HEK293 (cell line): Measurements from ENCODE around the gene FAAP100.

Experiments used
- EGR2 ChIP-seq: fragments of 450-650 bp; formaldehyde crosslinking; IDR thresholded peaks from 2 replicates; pipeline ENCODE4 v1.5.1; 2016; ENCODE audit warnings: low read depth, missing biosample characterization, missing genetic modification characterization
- GLIS2 ChIP-seq: fragments of 450-650 bp; formaldehyde crosslinking; IDR thresholded peaks from 2 replicates; pipeline ENCODE4 v1.5.1; 2016; ENCODE audit warnings: missing biosample characterization, missing genetic modification characterization
- HIC1 ChIP-seq: fragments of 450-650 bp; formaldehyde crosslinking; IDR thresholded peaks from 2 replicates; pipeline ENCODE4 v1.5.1; 2016; ENCODE audit warnings: missing biosample characterization, missing genetic modification characterization
- HOXD13 ChIP-seq: sonication (generic); formaldehyde crosslinking; IDR thresholded peaks from 2 replicates; pipeline ENCODE4 v1.8.0; 2022; ENCODE audit warnings: missing genetic modification reagents, borderline replicate concordance
- KLF1 ChIP-seq: fragments of 450-650 bp; formaldehyde crosslinking; IDR thresholded peaks from 2 replicates; pipeline ENCODE4 v1.5.1; 2016; ENCODE audit warnings: missing biosample characterization, missing genetic modification characterization
- KLF7 ChIP-seq: fragments of 450-650 bp; formaldehyde crosslinking; IDR thresholded peaks from 2 replicates; pipeline ENCODE4 v1.5.1; 2016; ENCODE audit warnings: missing biosample characterization, missing genetic modification characterization, borderline replicate concordance
- PRDM6 ChIP-seq: fragments of 450-650 bp; formaldehyde crosslinking; IDR thresholded peaks from 2 replicates; pipeline ENCODE4 v1.5.1; 2017; ENCODE audit warnings: missing biosample characterization, missing genetic modification characterization
- REST ChIP-seq: fragments of 450-650 bp; formaldehyde crosslinking; IDR thresholded peaks from 2 replicates; pipeline ENCODE4 v1.5.1; 2016; ENCODE audit warnings: missing biosample characterization, missing genetic modification characterization
- TRIM28 ChIP-seq: IDR thresholded peaks from 2 replicates; pipeline ENCODE4 v1.6.1; 2011; ENCODE audit warnings: low read length, control low read depth, borderline replicate concordance
- YY2 ChIP-seq: fragments of 450-650 bp; formaldehyde crosslinking; IDR thresholded peaks from 2 replicates; pipeline ENCODE4 v1.5.1; 2016; ENCODE audit warnings: missing biosample characterization, missing genetic modification characterization
- ZBTB1 ChIP-seq: fragments of 450-650 bp; formaldehyde crosslinking; IDR thresholded peaks from 2 replicates; pipeline ENCODE4 v1.5.1; 2016; ENCODE audit warnings: missing biosample characterization, missing genetic modification characterization
- ZBTB17 ChIP-seq: fragments of 450-650 bp; formaldehyde crosslinking; IDR thresholded peaks from 2 replicates; pipeline ENCODE4 v1.5.1; 2016; ENCODE audit warnings: missing biosample characterization, missing genetic modification characterization
- ZBTB8A ChIP-seq: fragments of 450-650 bp; formaldehyde crosslinking; IDR thresholded peaks from 2 replicates; pipeline ENCODE4 v1.5.1; 2016; ENCODE audit warnings: missing biosample characterization, missing genetic modification characterization
- ZNF10 ChIP-seq: fragments of 450-650 bp; formaldehyde crosslinking; IDR thresholded peaks from 2 replicates; pipeline ENCODE4 v1.5.1; 2017; ENCODE audit warnings: missing biosample characterization, missing genetic modification characterization
- ZNF114 ChIP-seq: fragments of 450-650 bp; formaldehyde crosslinking; IDR thresholded peaks from 2 replicates; pipeline ENCODE4 v1.5.0; 2017; ENCODE audit warnings: missing biosample characterization, missing genetic modification characterization
- ZNF138 ChIP-seq: fragments of 450-650 bp; formaldehyde crosslinking; IDR thresholded peaks from 2 replicates; pipeline ENCODE4 v1.5.1; 2016; ENCODE audit warnings: missing biosample characterization, missing genetic modification characterization, borderline replicate concordance
- ZNF148 ChIP-seq: fragments of 450-650 bp; formaldehyde crosslinking; IDR thresholded peaks from 2 replicates; pipeline ENCODE4 v1.5.0; 2017; ENCODE audit warnings: missing biosample characterization, missing genetic modification characterization, borderline replicate concordance
- ZNF155 ChIP-seq: fragments of 450-650 bp; formaldehyde crosslinking; IDR thresholded peaks from 2 replicates; pipeline ENCODE4 v1.5.1; 2016; ENCODE audit warnings: missing biosample characterization, missing genetic modification characterization
- ZNF174 ChIP-seq: fragments of 450-650 bp; formaldehyde crosslinking; IDR thresholded peaks from 2 replicates; pipeline ENCODE4 v1.5.0; 2017; ENCODE audit warnings: missing biosample characterization, mild to moderate bottlenecking, missing genetic modification characterization
- ZNF19 ChIP-seq: fragments of 450-650 bp; formaldehyde crosslinking; IDR thresholded peaks from 2 replicates; pipeline ENCODE4; 2016; ENCODE audit warnings: missing biosample characterization, missing genetic modification characterization, low read depth
- ZNF266 ChIP-seq: fragments of 450-650 bp; formaldehyde crosslinking; IDR thresholded peaks from 2 replicates; pipeline ENCODE4 v1.5.1; 2016; ENCODE audit warnings: missing biosample characterization, missing genetic modification characterization, low read depth
- ZNF292 ChIP-seq: fragments of 450-650 bp; formaldehyde crosslinking; IDR thresholded peaks from 2 replicates; pipeline ENCODE4 v1.5.1; 2016; ENCODE audit warnings: low read depth, missing biosample characterization, missing genetic modification characterization, borderline replicate concordance
- ZNF302 ChIP-seq: fragments of 450-650 bp; formaldehyde crosslinking; IDR thresholded peaks from 2 replicates; pipeline ENCODE4 v1.5.1; 2016; ENCODE audit warnings: missing biosample characterization, missing genetic modification characterization, low read depth
- ZNF341 ChIP-seq: fragments of 450-650 bp; formaldehyde crosslinking; IDR thresholded peaks from 2 replicates; pipeline ENCODE4; 2016; ENCODE audit warnings: low read depth, missing biosample characterization, missing genetic modification characterization
- ZNF514 ChIP-seq: fragments of 450-650 bp; formaldehyde crosslinking; IDR thresholded peaks from 2 replicates; pipeline ENCODE4 v1.5.1; 2016; ENCODE audit warnings: missing biosample characterization, missing genetic modification characterization
- ZNF585B ChIP-seq: fragments of 450-650 bp; formaldehyde crosslinking; IDR thresholded peaks from 2 replicates; pipeline ENCODE4 v1.5.1; 2016; ENCODE audit warnings: missing biosample characterization, missing genetic modification characterization
- ZNF658 ChIP-seq: fragments of 450-650 bp; formaldehyde crosslinking; IDR thresholded peaks from 2 replicates; pipeline ENCODE4; 2016; ENCODE audit warnings: missing biosample characterization, missing genetic modification characterization
- ZNF704 ChIP-seq: fragments of 450-650 bp; formaldehyde crosslinking; IDR thresholded peaks from 2 replicates; pipeline ENCODE4 v1.5.1; 2016; ENCODE audit warnings: missing biosample characterization, missing genetic modification characterization
- ZNF707 ChIP-seq: fragments of 450-650 bp; formaldehyde crosslinking; IDR thresholded peaks from 2 replicates; pipeline ENCODE4 v1.5.1; 2016; ENCODE audit warnings: missing biosample characterization, missing genetic modification characterization
- ZNF843 ChIP-seq: fragments of 450-650 bp; formaldehyde crosslinking; IDR thresholded peaks from 2 replicates; pipeline ENCODE4 v1.5.1; 2016; ENCODE audit warnings: missing biosample characterization, missing genetic modification characterization

The FAAP100 gene

GRCh38 chr17:81511804-81512561 is 40.2 kb downstream of the FAAP100 start (continued):
- no peak for TF ChIP-seq ZNF585B
- no peak; the same call in 1 of the 2 replicates for TF ChIP-seq ZNF341 (tag by site-specific recombination)
- peak; percentile 68 for TF ChIP-seq YY2
- no peak for TF ChIP-seq ZNF19
- TF ChIP-seq ZNF138 (tag by site-specific recombination), result no peak
- peak; percentile 8; the same call in 1 of the 2 replicates for TF ChIP-seq ZNF266 (tag by site-specific recombination)
- TF ChIP-seq ZNF10 (tag by site-specific recombination), result no peak
- no peak for TF ChIP-seq ZNF155 (tag by site-specific recombination)
- TF ChIP-seq ZBTB8A (tag by site-specific recombination), result peak; percentile 36; the same call in 1 of the 2 replicates
- TF ChIP-seq ZNF707 (tag by site-specific recombination), result no peak
- no peak for TF ChIP-seq ZBTB17 (tag by site-specific recombination)
- peak; percentile 74 for TF ChIP-seq GLIS2
- no peak for TF ChIP-seq ZNF514 (tag by site-specific recombination)
- TF ChIP-seq ZNF148 (tag by site-specific recombination), result no peak
- no peak for TF ChIP-seq ZBTB1
- no peak for TF ChIP-seq ZNF114
- TF ChIP-seq ZNF302 (tag by site-specific recombination), result no peak
- TF ChIP-seq ZNF292 (tag by site-specific recombination), result no peak
- no peak for TF ChIP-seq ZNF658 (tag by site-specific recombination)
- TF ChIP-seq ZNF843 (tag by site-specific recombination), result no peak
- TF ChIP-seq HOXD13 (CRISPR knock-in tag), result no peak; the same call in 1 of the 2 replicates
- no peak for TF ChIP-seq PRDM6 (tag by site-specific recombination)
- no peak for TF ChIP-seq ZNF174
- no peak for TF ChIP-seq ZNF704 (tag by site-specific recombination)
- peak; percentile 32; the same call in 1 of the 2 replicates for TF ChIP-seq EGR2 (tag by site-specific recombination)
- no peak; the same call in 1 of the 2 replicates for TF ChIP-seq KLF1 (tag by site-specific recombination)
- TF ChIP-seq KLF7, result no peak
- TF ChIP-seq HIC1 (tag by site-specific recombination), result peak; percentile 46
- TF ChIP-seq REST (tag by site-specific recombination), result no peak; the same call in 1 of the 2 replicates
- TF ChIP-seq TRIM28, result no peak
